Gastrocnemius medialis (tissue), 4 donors: ENCODE data around the gene ATG4D.

Experiments used
- POLR2A ChIP-seq, 2 donors: fragments of 450-650 bp; IDR thresholded peaks; one replicate each; pipeline ENCODE4 v1.6.1; 2017; ENCODE audit warnings: antibody characterized with exemption in 2 of 2, mild to moderate bottlenecking in 2 of 2, moderate library complexity in 2 of 2
- TF ChIP-seq, protein P1 (sequence below), 5 experiments: fragments of 450-650 bp in 3 of 5; fragments of 200-600 bp in 2 of 5; sonication (generic) in 2 of 5; IDR thresholded peaks in 4 of 5; conservative IDR thresholded peaks in 1 of 5; 1 replicate in 4 of 5; 2 replicates in 1 of 5; pipeline ENCODE4 v1.5.1; 2016 to 2019; ENCODE audit warnings: antibody characterized with exemption in 5 of 5, mild to moderate bottlenecking in 3 of 5, moderate library complexity in 3 of 5

GRCh38 chr19:10525636-10526035, 18.1 kb upstream of the ATG4D start:
- TF ChIP-seq POLR2A (IDR thresholded peaks at IDR 0.05) = no peak
- TF ChIP-seq, protein P1, sequence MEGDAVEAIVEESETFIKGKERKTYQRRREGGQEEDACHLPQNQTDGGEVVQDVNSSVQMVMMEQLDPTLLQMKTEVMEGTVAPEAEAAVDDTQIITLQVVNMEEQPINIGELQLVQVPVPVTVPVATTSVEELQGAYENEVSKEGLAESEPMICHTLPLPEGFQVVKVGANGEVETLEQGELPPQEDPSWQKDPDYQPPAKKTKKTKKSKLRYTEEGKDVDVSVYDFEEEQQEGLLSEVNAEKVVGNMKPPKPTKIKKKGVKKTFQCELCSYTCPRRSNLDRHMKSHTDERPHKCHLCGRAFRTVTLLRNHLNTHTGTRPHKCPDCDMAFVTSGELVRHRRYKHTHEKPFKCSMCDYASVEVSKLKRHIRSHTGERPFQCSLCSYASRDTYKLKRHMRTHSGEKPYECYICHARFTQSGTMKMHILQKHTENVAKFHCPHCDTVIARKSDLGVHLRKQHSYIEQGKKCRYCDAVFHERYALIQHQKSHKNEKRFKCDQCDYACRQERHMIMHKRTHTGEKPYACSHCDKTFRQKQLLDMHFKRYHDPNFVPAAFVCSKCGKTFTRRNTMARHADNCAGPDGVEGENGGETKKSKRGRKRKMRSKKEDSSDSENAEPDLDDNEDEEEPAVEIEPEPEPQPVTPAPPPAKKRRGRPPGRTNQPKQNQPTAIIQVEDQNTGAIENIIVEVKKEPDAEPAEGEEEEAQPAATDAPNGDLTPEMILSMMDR (IDR thresholded peaks at IDR 0.05 in 4 of 5, conservative IDR thresholded peaks at IDR 0.05 in 1 of 5) = no peak
